SK-N-SH (cell line): ENCODE data around the gene AXIN1.

Source experiments
- CTCF ChIP-seq: fragments of 200-600 bp; sonication (generic); IDR thresholded peaks from 2 replicates; pipeline ENCODE4 v1.6.1; 2017; ENCODE audit warnings: antibody characterized with exemption, mild to moderate bottlenecking, moderate library complexity
- EP300 ChIP-seq, 2 experiments: IDR thresholded peaks; 2 replicates each; pipeline versions ENCODE4 v1.4.0 to v1.6.1; 2012; ENCODE audit warnings: borderline replicate concordance in 1 of 2, low read depth in 1 of 2, low read length in 1 of 2
- EZH2phosphoT487 ChIP-seq: fragments of 200-600 bp; sonication (generic); IDR thresholded peaks from 2 replicates; pipeline ENCODE4 v1.6.1; 2017; ENCODE audit warnings: low read depth, mixed run types, mild to moderate bottlenecking, antibody characterized with exemption, moderate library complexity, borderline replicate concordance
- FOXM1 ChIP-seq: IDR thresholded peaks from 2 replicates; pipeline ENCODE4 v1.4.0; 2012; ENCODE audit warnings: low read depth, mild to moderate bottlenecking
- JUND ChIP-seq: IDR thresholded peaks from 2 replicates; pipeline ENCODE4 v1.4.0; 2012
- NRF1 ChIP-seq: IDR thresholded peaks from 2 replicates; pipeline ENCODE4 v1.6.1; 2012; ENCODE audit warnings: low read depth, mild to moderate bottlenecking, low read length
- RFX5 ChIP-seq: IDR thresholded peaks from 2 replicates; pipeline ENCODE4 v1.6.1; 2012; ENCODE audit warnings: mild to moderate bottlenecking, improper control_type of control experiment, low read length
- TAF1 ChIP-seq: IDR thresholded peaks from 2 replicates; pipeline ENCODE4 v1.6.1; 2012; ENCODE audit warnings: low read depth, mild to moderate bottlenecking, low read length, moderate library complexity, borderline replicate concordance
- TCF12 ChIP-seq: IDR thresholded peaks from 2 replicates; pipeline ENCODE4 v1.4.0; 2012
- USF1 ChIP-seq: IDR thresholded peaks from 2 replicates; pipeline ENCODE4 v1.4.0; 2012; ENCODE audit warnings: low read depth, borderline replicate concordance
- USF2 ChIP-seq: fragments of 150-350 bp; IDR thresholded peaks from 2 replicates; pipeline ENCODE4 v1.6.1; 2017; ENCODE audit warnings: antibody characterized with exemption, low read length, low read depth, borderline replicate concordance

- TF ChIP-seq NRF1 (no peak), RFX5 (no peak), CTCF (no peak), TAF1 (no peak), EZH2phosphoT487 (no peak), TCF12 (no peak), USF1 (no peak), FOXM1 (no peak), JUND (no peak), EP300 (IDR thresholded peaks at IDR 0.05; ENCODE audit: borderline replicate concordance in 1 of 2, low read depth in 1 of 2, low read length in 1 of 2) (no peak), USF2 (no peak)
Measured at GRCh38 chr16:285146-286055, 67.1 kb downstream of the AXIN1 start.
